Ovary (tissue), 3 donors: ENCODE data around the gene SRGAP2B.
"Not testable (repeated sequence)": the region's sequence is repeated elsewhere in the genome, so short reads cannot be mapped to it uniquely, and the experiment has no call there.

Experiments used
- EP300 ChIP-seq: sonication (generic); formaldehyde crosslinking; IDR thresholded peaks from one replicate; pipeline ENCODE4 v1.6.1; 2017; ENCODE audit warnings: antibody characterized with exemption
- POLR2A ChIP-seq: fragments of 450-650 bp; IDR thresholded peaks from one replicate; pipeline ENCODE4 v1.6.1; 2017; ENCODE audit warnings: antibody characterized with exemption, mild to moderate bottlenecking, moderate library complexity
- TF ChIP-seq, protein P1 (sequence below), 3 donors: fragments of 450-650 bp in 2 of 3; fragments of 200-600 bp in 1 of 3; IDR thresholded peaks; one replicate each; pipeline versions ENCODE4 v1.5.1 to v1.8.0; 2016 to 2022; ENCODE audit warnings: antibody characterized with exemption in 3 of 3, mild to moderate bottlenecking in 1 of 3
- donor health status: DM: no; HTN: no; CAD: no.

DNA sequence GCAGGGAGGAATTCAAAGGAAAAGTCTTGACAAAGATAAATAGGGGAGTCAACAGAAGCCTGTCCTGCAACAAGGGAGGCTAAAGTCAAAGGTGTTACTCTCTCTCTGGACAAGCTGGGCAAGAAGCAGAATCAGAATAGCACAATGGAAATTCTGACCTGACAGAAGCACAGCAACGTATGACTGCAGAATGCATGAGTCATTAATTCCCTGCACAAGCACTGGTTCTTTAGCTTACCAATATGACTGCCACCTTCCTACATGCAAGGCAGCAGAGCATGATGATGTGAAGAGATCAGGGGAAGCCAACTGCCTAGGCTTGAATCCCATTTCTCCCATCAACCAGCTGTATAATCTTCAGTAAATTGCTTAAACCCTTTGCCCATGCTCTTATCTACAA, 153.4 kb downstream of the SRGAP2B start:
- TF ChIP-seq, protein P1, sequence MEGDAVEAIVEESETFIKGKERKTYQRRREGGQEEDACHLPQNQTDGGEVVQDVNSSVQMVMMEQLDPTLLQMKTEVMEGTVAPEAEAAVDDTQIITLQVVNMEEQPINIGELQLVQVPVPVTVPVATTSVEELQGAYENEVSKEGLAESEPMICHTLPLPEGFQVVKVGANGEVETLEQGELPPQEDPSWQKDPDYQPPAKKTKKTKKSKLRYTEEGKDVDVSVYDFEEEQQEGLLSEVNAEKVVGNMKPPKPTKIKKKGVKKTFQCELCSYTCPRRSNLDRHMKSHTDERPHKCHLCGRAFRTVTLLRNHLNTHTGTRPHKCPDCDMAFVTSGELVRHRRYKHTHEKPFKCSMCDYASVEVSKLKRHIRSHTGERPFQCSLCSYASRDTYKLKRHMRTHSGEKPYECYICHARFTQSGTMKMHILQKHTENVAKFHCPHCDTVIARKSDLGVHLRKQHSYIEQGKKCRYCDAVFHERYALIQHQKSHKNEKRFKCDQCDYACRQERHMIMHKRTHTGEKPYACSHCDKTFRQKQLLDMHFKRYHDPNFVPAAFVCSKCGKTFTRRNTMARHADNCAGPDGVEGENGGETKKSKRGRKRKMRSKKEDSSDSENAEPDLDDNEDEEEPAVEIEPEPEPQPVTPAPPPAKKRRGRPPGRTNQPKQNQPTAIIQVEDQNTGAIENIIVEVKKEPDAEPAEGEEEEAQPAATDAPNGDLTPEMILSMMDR (IDR thresholded peaks at IDR 0.05) = not testable (repeated sequence)
- TF ChIP-seq POLR2A, EP300: not testable (repeated sequence)
